K562 (cell line): Measurements from ENCODE around the gene PMEPA1.

Experiments used
- CHD2 ChIP-seq: IDR thresholded peaks from 2 replicates; pipeline ENCODE4 v1.6.1; 2011; ENCODE audit warnings: low read depth, low read length
- CHD4 ChIP-seq: fragments of 200-600 bp; sonication (generic); IDR thresholded peaks from 3 replicates; pipeline ENCODE4 v1.6.1; 2012; ENCODE audit warnings: low read depth, mild to moderate bottlenecking, mixed read lengths, low read length, inconsistent platforms; ENCODE audit not compliant: insufficient read depth, insufficient replicate concordance, poor library complexity, severe bottlenecking
- POLR2A ChIP-seq: fragments of 450-650 bp; conservative IDR thresholded peaks from 2 replicates; pipeline ENCODE4 v1.6.1; 2016
- SP2 ChIP-seq: IDR thresholded peaks from 2 replicates; pipeline ENCODE4 v1.6.1; 2011; ENCODE audit warnings: mild to moderate bottlenecking, low read depth, low read length, moderate library complexity; ENCODE audit not compliant: poor library complexity, severe bottlenecking; ENCODE audit errors: extremely low read depth
- TEAD4 ChIP-seq, 2 experiments: sonication (generic) in 1 of 2; formaldehyde crosslinking in 1 of 2; IDR thresholded peaks; 2 replicates each; pipeline versions ENCODE4 v1.6.1 to v1.8.0; 2012 to 2022; ENCODE audit warnings: borderline replicate concordance in 1 of 2, inconsistent platforms in 1 of 2, low read length in 1 of 2, mild to moderate bottlenecking in 1 of 2, missing genetic modification reagents in 1 of 2
- ZEB2 ChIP-seq: fragments of 450-650 bp; IDR thresholded peaks from 2 replicates; pipeline ENCODE4 v1.6.1; 2016
- ZFP1 ChIP-seq: fragments of 450-650 bp; formaldehyde crosslinking; IDR thresholded peaks from 2 replicates; pipeline ENCODE4 v1.4.0; 2020; ENCODE audit warnings: mild to moderate bottlenecking, mixed read lengths
- ZNF696 ChIP-seq: fragments of 250-450 bp; sonication (Bioruptor Pico); conservative IDR thresholded peaks from 2 replicates; pipeline ENCODE4 v1.4.0; 2020; ENCODE audit warnings: mild to moderate bottlenecking, moderate library complexity
- ZNF766 ChIP-seq: fragments of 200-800 bp; sonication (Bioruptor generic); conservative IDR thresholded peaks from 2 replicates; pipeline ENCODE4 v1.6.1; 2016; ENCODE audit warnings: missing genetic modification characterization, missing compliant biosample characterization
- TF ChIP-seq, protein P1 (sequence below), 3 experiments: IDR thresholded peaks in 2 of 3; conservative IDR thresholded peaks in 1 of 3; 2 replicates each; pipeline ENCODE4 v1.5.1; 2011 to 2012; ENCODE audit warnings: low read length in 3 of 3, mild to moderate bottlenecking in 3 of 3, control low read depth in 2 of 3, improper control_type of control experiment in 1 of 3, inconsistent platforms in 1 of 3, low read depth in 1 of 3, mixed read lengths in 1 of 3, moderate library complexity in 1 of 3; ENCODE audit not compliant: insufficient read depth in 2 of 3
- TF ChIP-seq, protein P2 (sequence below), 2 experiments: fragments of 200-800 bp in 1 of 2; sonication (Bioruptor generic) in 1 of 2; sonication (generic) in 1 of 2; formaldehyde crosslinking in 1 of 2; IDR thresholded peaks in 1 of 2; conservative IDR thresholded peaks in 1 of 2; 2 replicates each; pipeline versions ENCODE4 v1.5.0 to v1.6.1; 2016 to 2020; ENCODE audit warnings: missing compliant biosample characterization in 1 of 2, missing genetic modification characterization in 1 of 2, missing genetic modification reagents in 1 of 2
- TF ChIP-seq, protein P3 (sequence below), 2 experiments: IDR thresholded peaks; 2 replicates each; pipeline ENCODE4 v1.6.1; 2011; ENCODE audit warnings: borderline replicate concordance in 1 of 2, control low read depth in 1 of 2, low read depth in 1 of 2, low read length in 1 of 2, mild to moderate bottlenecking in 1 of 2, mixed read lengths in 1 of 2, moderate library complexity in 1 of 2; ENCODE audit not compliant: insufficient read depth in 1 of 2, insufficient read length in 1 of 2, poor library complexity in 1 of 2, severe bottlenecking in 1 of 2; ENCODE audit errors: extremely low read depth in 1 of 2
- TF ChIP-seq, protein P4 (sequence below): fragments of 250-450 bp; sonication (Bioruptor Pico); IDR thresholded peaks from 2 replicates; pipeline ENCODE4 v1.8.0; 2022; ENCODE audit warnings: moderate library complexity, mild to moderate bottlenecking, inconsistent platforms

DNA sequence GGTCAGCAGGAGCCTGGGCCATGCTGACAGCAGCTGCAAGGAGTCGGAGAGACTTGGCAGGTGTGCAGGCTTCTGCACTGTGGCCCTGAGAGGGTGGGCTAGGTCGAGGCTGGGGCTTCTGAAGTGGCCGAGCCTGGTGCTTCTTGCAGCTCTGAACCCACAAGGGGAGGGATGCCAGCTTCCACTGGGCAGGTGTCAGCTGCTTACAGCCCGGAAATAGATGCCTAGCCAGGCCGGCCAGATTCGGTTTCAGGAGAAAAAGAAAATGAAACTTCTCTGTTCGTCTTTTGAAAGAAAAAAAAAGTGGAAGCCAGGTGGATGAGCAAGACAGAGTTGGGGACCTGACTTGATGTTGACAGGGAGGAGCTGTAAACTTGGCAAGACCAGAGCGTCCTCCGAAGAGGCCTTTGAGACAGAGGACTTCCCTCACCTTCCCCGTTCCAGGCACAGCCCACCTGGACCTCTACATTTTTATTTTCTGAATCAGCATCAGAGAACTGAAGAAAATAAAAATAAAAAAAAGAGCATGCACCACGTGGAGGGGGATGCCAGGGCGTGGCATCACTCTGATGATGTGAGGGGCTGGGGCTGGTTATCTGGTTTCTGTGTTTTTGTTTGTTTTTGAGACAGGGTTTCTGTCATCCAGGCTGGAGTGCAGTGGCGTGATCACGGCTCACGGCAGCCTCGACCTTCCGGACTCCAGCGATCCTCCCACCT is 89.4 kb downstream of the PMEPA1 start, which contains the start of gene ZBP1:
- TF ChIP-seq, protein P1, sequence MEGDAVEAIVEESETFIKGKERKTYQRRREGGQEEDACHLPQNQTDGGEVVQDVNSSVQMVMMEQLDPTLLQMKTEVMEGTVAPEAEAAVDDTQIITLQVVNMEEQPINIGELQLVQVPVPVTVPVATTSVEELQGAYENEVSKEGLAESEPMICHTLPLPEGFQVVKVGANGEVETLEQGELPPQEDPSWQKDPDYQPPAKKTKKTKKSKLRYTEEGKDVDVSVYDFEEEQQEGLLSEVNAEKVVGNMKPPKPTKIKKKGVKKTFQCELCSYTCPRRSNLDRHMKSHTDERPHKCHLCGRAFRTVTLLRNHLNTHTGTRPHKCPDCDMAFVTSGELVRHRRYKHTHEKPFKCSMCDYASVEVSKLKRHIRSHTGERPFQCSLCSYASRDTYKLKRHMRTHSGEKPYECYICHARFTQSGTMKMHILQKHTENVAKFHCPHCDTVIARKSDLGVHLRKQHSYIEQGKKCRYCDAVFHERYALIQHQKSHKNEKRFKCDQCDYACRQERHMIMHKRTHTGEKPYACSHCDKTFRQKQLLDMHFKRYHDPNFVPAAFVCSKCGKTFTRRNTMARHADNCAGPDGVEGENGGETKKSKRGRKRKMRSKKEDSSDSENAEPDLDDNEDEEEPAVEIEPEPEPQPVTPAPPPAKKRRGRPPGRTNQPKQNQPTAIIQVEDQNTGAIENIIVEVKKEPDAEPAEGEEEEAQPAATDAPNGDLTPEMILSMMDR (IDR thresholded peaks at IDR 0.05 in 2 of 3, conservative IDR thresholded peaks at IDR 0.05 in 1 of 3; ENCODE audit: insufficient read depth in 2 of 3, low read depth in 1 of 3, low read length in 3 of 3) = no peak
- TF ChIP-seq, protein P2, sequence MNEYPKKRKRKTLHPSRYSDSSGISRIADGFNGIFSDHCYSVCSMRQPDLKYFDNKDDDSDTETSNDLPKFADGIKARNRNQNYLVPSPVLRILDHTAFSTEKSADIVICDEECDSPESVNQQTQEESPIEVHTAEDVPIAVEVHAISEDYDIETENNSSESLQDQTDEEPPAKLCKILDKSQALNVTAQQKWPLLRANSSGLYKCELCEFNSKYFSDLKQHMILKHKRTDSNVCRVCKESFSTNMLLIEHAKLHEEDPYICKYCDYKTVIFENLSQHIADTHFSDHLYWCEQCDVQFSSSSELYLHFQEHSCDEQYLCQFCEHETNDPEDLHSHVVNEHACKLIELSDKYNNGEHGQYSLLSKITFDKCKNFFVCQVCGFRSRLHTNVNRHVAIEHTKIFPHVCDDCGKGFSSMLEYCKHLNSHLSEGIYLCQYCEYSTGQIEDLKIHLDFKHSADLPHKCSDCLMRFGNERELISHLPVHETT (CRISPR knock-in tag; conservative IDR thresholded peaks at IDR 0.05 in 1 of 2, IDR thresholded peaks at IDR 0.05 in 1 of 2) = no peak
- no peak for TF ChIP-seq TEAD4 (IDR thresholded peaks at IDR 0.05; ENCODE audit: low read length)
- no peak for TF ChIP-seq TEAD4 (CRISPR knock-in tag; IDR thresholded peaks at IDR 0.05; ENCODE audit: borderline replicate concordance)
- TF ChIP-seq ZFP1 (CRISPR knock-in tag) = no peak
- no peak for TF ChIP-seq ZNF696
- TF ChIP-seq SP2 = no peak
- TF ChIP-seq CHD2 = no peak
- TF ChIP-seq, protein P3, sequence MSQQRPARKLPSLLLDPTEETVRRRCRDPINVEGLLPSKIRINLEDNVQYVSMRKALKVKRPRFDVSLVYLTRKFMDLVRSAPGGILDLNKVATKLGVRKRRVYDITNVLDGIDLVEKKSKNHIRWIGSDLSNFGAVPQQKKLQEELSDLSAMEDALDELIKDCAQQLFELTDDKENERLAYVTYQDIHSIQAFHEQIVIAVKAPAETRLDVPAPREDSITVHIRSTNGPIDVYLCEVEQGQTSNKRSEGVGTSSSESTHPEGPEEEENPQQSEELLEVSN (IDR thresholded peaks at IDR 0.05; ENCODE audit: borderline replicate concordance in 1 of 2, extremely low read depth in 1 of 2, insufficient read depth in 1 of 2, insufficient read length in 1 of 2, low read depth in 1 of 2, low read length in 1 of 2, poor library complexity in 1 of 2, severe bottlenecking in 1 of 2) = no peak
- no peak for TF ChIP-seq ZEB2
- TF ChIP-seq CHD4 = no peak
- no peak for TF ChIP-seq ZNF766 (CRISPR knock-in tag)
- TF ChIP-seq, protein P4, sequence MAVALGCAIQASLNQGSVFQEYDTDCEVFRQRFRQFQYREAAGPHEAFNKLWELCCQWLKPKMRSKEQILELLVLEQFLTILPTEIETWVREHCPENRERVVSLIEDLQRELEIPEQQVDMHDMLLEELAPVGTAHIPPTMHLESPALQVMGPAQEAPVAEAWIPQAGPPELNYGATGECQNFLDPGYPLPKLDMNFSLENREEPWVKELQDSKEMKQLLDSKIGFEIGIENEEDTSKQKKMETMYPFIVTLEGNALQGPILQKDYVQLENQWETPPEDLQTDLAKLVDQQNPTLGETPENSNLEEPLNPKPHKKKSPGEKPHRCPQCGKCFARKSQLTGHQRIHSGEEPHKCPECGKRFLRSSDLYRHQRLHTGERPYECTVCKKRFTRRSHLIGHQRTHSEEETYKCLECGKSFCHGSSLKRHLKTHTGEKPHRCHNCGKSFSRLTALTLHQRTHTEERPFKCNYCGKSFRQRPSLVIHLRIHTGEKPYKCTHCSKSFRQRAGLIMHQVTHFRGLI = no peak
- no peak for TF ChIP-seq POLR2A
